ENCODE results near the gene LRRN4CL. TPM values are rescaled to one million over a fixed set of nuclear protein-coding genes. Genes with fewer than 3 reads are reported as not detected.

LRRN4CL gene
- total and polyA plus RNA-seq, 2 donors (not counting 1 experiment from before 2014, with no cell fraction given), result 7.9 to 31.5 TPM

DNA sequence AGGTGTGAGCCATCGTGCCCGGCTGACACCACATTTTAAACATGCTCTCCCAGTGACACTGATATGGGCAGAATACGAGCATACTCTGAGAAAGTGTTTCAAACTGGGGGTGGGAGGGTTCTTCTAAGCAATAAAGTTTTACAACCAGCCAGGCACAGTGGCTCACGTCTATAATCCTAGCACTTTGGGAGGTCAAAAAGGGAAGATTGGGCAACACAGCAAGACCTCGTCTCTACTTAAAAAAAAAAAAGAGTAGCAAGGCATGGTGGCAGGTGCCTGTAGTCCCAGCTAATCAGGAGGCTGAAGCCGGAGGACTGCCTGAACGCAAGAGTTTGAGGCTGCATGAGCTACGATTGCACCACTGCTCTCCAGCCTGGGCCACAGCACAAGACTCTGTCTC, 45.1 kb downstream of the LRRN4CL start:
- H3K4me2 ChIP-seq (ENCODE audit: extremely low read depth, insufficient read depth, low read length), result no peak overlapping the region
- no peaks in the 10 kb centered on the region for H3K9me3 ChIP-seq (ENCODE audit: control insufficient read depth, insufficient read depth, low read depth, low read length)
- no peak overlapping the region for H3K9ac ChIP-seq (ENCODE audit: insufficient read depth, low read length)
- no peak overlapping the region for H2AFZ ChIP-seq (ENCODE audit: low read length)
- peaks cover 12% of the 10 kb centered on the region for H3K36me3 ChIP-seq (ENCODE audit: control insufficient read depth, insufficient read depth, low read length)
- no peak overlapping the region for H3K4me3 ChIP-seq (replicated peaks in 1 of 4; ENCODE audit: control extremely low read depth in 1 of 4, insufficient read depth in 1 of 4, low read depth in 3 of 4, low read length in 4 of 4)
- H3K79me2 ChIP-seq (ENCODE audit: control insufficient read depth, insufficient read depth, low read length), result peaks cover 51% of the 10 kb centered on the region
- H3K4me1 ChIP-seq (ENCODE audit: control insufficient read depth, extremely low read depth, insufficient read depth, low read length), result peaks cover 8% of the 10 kb centered on the region
- H3K27me3 ChIP-seq (ENCODE audit: control insufficient read depth, insufficient read depth, low read length), result no peaks in the 10 kb centered on the region
- TF ChIP-seq EZH2 (IDR thresholded peaks at IDR 0.05; ENCODE audit: low read length, missing control alignments), result no peak
- TF ChIP-seq, protein P1, sequence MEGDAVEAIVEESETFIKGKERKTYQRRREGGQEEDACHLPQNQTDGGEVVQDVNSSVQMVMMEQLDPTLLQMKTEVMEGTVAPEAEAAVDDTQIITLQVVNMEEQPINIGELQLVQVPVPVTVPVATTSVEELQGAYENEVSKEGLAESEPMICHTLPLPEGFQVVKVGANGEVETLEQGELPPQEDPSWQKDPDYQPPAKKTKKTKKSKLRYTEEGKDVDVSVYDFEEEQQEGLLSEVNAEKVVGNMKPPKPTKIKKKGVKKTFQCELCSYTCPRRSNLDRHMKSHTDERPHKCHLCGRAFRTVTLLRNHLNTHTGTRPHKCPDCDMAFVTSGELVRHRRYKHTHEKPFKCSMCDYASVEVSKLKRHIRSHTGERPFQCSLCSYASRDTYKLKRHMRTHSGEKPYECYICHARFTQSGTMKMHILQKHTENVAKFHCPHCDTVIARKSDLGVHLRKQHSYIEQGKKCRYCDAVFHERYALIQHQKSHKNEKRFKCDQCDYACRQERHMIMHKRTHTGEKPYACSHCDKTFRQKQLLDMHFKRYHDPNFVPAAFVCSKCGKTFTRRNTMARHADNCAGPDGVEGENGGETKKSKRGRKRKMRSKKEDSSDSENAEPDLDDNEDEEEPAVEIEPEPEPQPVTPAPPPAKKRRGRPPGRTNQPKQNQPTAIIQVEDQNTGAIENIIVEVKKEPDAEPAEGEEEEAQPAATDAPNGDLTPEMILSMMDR (conservative IDR thresholded peaks at IDR 0.05 in 1 of 2, IDR thresholded peaks at IDR 0.05 in 1 of 2; ENCODE audit: low read depth in 1 of 2, low read length in 2 of 2), result no peak
- H3K27ac ChIP-seq (ENCODE audit: insufficient read depth, low read length), result no peak overlapping the region
- DNase-seq (ENCODE audit: low read depth in 2 of 2), result no peak
- no peaks in the 10 kb centered on the region for H4K20me1 ChIP-seq (ENCODE audit: control insufficient read depth, extremely low read depth, insufficient read depth, low read length)

Other genes starting within 250 kb of the LRRN4CL start
- 396 and 762 TPM in 2 replicates for gene AHNAK, start 142.7 kb downstream of the LRRN4CL start, total RNA-seq
- 209 and 220 TPM in 2 replicates for gene AHNAK, start 142.7 kb downstream of the LRRN4CL start, polyA plus RNA-seq
- 1,405 and 1,825 TPM in 2 replicates for gene EEF1G, start 115.6 kb downstream of the LRRN4CL start, total RNA-seq
- gene EEF1G, start 115.6 kb downstream of the LRRN4CL start, polyA plus RNA-seq, result 1,308 and 1,333 TPM in 2 replicates
- gene TUT1, start 98.0 kb downstream of the LRRN4CL start, total RNA-seq, result 6.9 and 7.8 TPM in 2 replicates
- 5.5 and 6.8 TPM in 2 replicates for gene TUT1, start 98.0 kb downstream of the LRRN4CL start, polyA plus RNA-seq
- gene MTA2, start 87.7 kb downstream of the LRRN4CL start, total RNA-seq, result 117 and 124 TPM in 2 replicates
- gene MTA2, start 87.7 kb downstream of the LRRN4CL start, polyA plus RNA-seq, result 31.4 and 33.6 TPM in 2 replicates
- 17.5 and 20.5 TPM in 2 replicates for gene EML3, start 76.8 kb downstream of the LRRN4CL start, total RNA-seq
- 17.8 and 22.6 TPM in 2 replicates for gene EML3, start 76.8 kb downstream of the LRRN4CL start, polyA plus RNA-seq
- 8.5 and 9.9 TPM in 2 replicates for gene ROM1, start 76.3 kb downstream of the LRRN4CL start, total RNA-seq
- gene ROM1, start 76.3 kb downstream of the LRRN4CL start, polyA plus RNA-seq, result 1.7 and 3.0 TPM in 2 replicates
- 29.1 and 30.8 TPM in 2 replicates for gene B3GAT3, start 67.5 kb downstream of the LRRN4CL start, total RNA-seq
- 15.9 and 17.6 TPM in 2 replicates for gene B3GAT3, start 67.5 kb downstream of the LRRN4CL start, polyA plus RNA-seq
- gene GANAB, start 42.9 kb downstream of the LRRN4CL start, total RNA-seq, result 167 and 279 TPM in 2 replicates
- 328 and 368 TPM in 2 replicates for gene GANAB, start 42.9 kb downstream of the LRRN4CL start, polyA plus RNA-seq
- 16.4 and 16.7 TPM in 2 replicates for gene INTS5, start 36.2 kb downstream of the LRRN4CL start, total RNA-seq
- 9.4 and 13.2 TPM in 2 replicates for gene INTS5, start 36.2 kb downstream of the LRRN4CL start, polyA plus RNA-seq
- 25.4 and 33.4 TPM in 2 replicates for gene C11orf98, start 24.3 kb downstream of the LRRN4CL start, total RNA-seq
- gene C11orf98, start 24.3 kb downstream of the LRRN4CL start, polyA plus RNA-seq, result 38.2 and 64.8 TPM in 2 replicates
- gene CSKMT, start 24.2 kb downstream of the LRRN4CL start, total RNA-seq, result 8.4 and 9.8 TPM in 2 replicates
- 2.6 and 2.9 TPM in 2 replicates for gene CSKMT, start 24.2 kb downstream of the LRRN4CL start, polyA plus RNA-seq
- 12.1 and 14.0 TPM in 2 replicates for gene UQCC3, start 17.9 kb downstream of the LRRN4CL start, total RNA-seq
- gene UQCC3, start 17.9 kb downstream of the LRRN4CL start, polyA plus RNA-seq, result 4.7 and 7.3 TPM in 2 replicates
- 3.6 and 4.5 TPM in 2 replicates for gene LBHD1, start 17.3 kb downstream of the LRRN4CL start, total RNA-seq
- 3.1 and 3.4 TPM in 2 replicates for gene LBHD1, start 17.3 kb downstream of the LRRN4CL start, polyA plus RNA-seq
- gene UBXN1, start 10.5 kb downstream of the LRRN4CL start, total RNA-seq, result 143 and 229 TPM in 2 replicates
- gene UBXN1, start 10.5 kb downstream of the LRRN4CL start, polyA plus RNA-seq, result 76.4 and 88.6 TPM in 2 replicates
- 37.8 and 62.1 TPM in 2 replicates for gene BSCL2, start 17.9 kb upstream of the LRRN4CL start, total RNA-seq
- gene BSCL2, start 17.9 kb upstream of the LRRN4CL start, polyA plus RNA-seq, result 35.5 and 54.0 TPM in 2 replicates
- not detected in 2 replicates for gene GNG3, start 18.1 kb upstream of the LRRN4CL start, total RNA-seq
- 0.07 TPM in 1 of 2 replicates, not detected in the other for gene GNG3, start 18.1 kb upstream of the LRRN4CL start, polyA plus RNA-seq
- gene HNRNPUL2, start 37.9 kb upstream of the LRRN4CL start, total RNA-seq, result 9.2 and 14.5 TPM in 2 replicates
- gene HNRNPUL2, start 37.9 kb upstream of the LRRN4CL start, polyA plus RNA-seq, result 18.8 and 26.4 TPM in 2 replicates
- gene TTC9C, start 39.0 kb upstream of the LRRN4CL start, total RNA-seq, result 32.4 and 44.4 TPM in 2 replicates
- gene TTC9C, start 39.0 kb upstream of the LRRN4CL start, polyA plus RNA-seq, result 26.1 and 27.3 TPM in 2 replicates
- gene ZBTB3, start 64.6 kb upstream of the LRRN4CL start, total RNA-seq, result 13.4 and 14.4 TPM in 2 replicates
- 6.2 and 6.8 TPM in 2 replicates for gene ZBTB3, start 64.6 kb upstream of the LRRN4CL start, polyA plus RNA-seq
- 68.8 and 80.6 TPM in 2 replicates for gene POLR2G, start 72.0 kb upstream of the LRRN4CL start, total RNA-seq
- gene POLR2G, start 72.0 kb upstream of the LRRN4CL start, polyA plus RNA-seq, result 216 and 228 TPM in 2 replicates
- gene TAF6L, start 81.9 kb upstream of the LRRN4CL start, total RNA-seq, result 16.7 and 18.8 TPM in 2 replicates
- 10.0 and 12.7 TPM in 2 replicates for gene TAF6L, start 81.9 kb upstream of the LRRN4CL start, polyA plus RNA-seq
- gene TMEM179B, start 97.9 kb upstream of the LRRN4CL start, total RNA-seq, result 27.5 and 41.9 TPM in 2 replicates
- 64.8 and 69.5 TPM in 2 replicates for gene TMEM179B, start 97.9 kb upstream of the LRRN4CL start, polyA plus RNA-seq
- 11.7 and 16.4 TPM in 2 replicates for gene TMEM223, start 102.5 kb upstream of the LRRN4CL start, total RNA-seq
- 14.4 and 15.4 TPM in 2 replicates for gene TMEM223, start 102.5 kb upstream of the LRRN4CL start, polyA plus RNA-seq
- 14.9 and 17.2 TPM in 2 replicates for gene NXF1, start 115.9 kb upstream of the LRRN4CL start, total RNA-seq
- 27.8 and 43.7 TPM in 2 replicates for gene NXF1, start 115.9 kb upstream of the LRRN4CL start, polyA plus RNA-seq
- 40.3 and 44.9 TPM in 2 replicates for gene STX5, start 142.5 kb upstream of the LRRN4CL start, total RNA-seq
- gene STX5, start 142.5 kb upstream of the LRRN4CL start, polyA plus RNA-seq, result 48.7 and 48.9 TPM in 2 replicates
- not detected in 2 replicates for gene TEX54, start 143.3 kb upstream of the LRRN4CL start, total RNA-seq
- gene TEX54, start 143.3 kb upstream of the LRRN4CL start, polyA plus RNA-seq, result not detected in 2 replicates
- 85.3 and 86.9 TPM in 2 replicates for gene WDR74, start 150.1 kb upstream of the LRRN4CL start, total RNA-seq
- gene WDR74, start 150.1 kb upstream of the LRRN4CL start, polyA plus RNA-seq, result 14.8 and 24.0 TPM in 2 replicates
- gene SLC3A2, start 191.4 kb upstream of the LRRN4CL start, total RNA-seq, result 344 and 441 TPM in 2 replicates
- 91.2 and 132 TPM in 2 replicates for gene SLC3A2, start 191.4 kb upstream of the LRRN4CL start, polyA plus RNA-seq
- not detected in 2 replicates for gene CHRM1, start 231.8 kb upstream of the LRRN4CL start, total RNA-seq
- gene CHRM1, start 231.8 kb upstream of the LRRN4CL start, polyA plus RNA-seq, result not detected in 2 replicates